ENCODE results near the gene NEAT1. TPM values are rescaled to one million over a fixed set of nuclear protein-coding genes. Genes with fewer than 3 reads are reported as not detected.

NEAT1 gene
- total RNA-seq, 1 donor from 2014 or later, result 78.8 TPM

DNA sequence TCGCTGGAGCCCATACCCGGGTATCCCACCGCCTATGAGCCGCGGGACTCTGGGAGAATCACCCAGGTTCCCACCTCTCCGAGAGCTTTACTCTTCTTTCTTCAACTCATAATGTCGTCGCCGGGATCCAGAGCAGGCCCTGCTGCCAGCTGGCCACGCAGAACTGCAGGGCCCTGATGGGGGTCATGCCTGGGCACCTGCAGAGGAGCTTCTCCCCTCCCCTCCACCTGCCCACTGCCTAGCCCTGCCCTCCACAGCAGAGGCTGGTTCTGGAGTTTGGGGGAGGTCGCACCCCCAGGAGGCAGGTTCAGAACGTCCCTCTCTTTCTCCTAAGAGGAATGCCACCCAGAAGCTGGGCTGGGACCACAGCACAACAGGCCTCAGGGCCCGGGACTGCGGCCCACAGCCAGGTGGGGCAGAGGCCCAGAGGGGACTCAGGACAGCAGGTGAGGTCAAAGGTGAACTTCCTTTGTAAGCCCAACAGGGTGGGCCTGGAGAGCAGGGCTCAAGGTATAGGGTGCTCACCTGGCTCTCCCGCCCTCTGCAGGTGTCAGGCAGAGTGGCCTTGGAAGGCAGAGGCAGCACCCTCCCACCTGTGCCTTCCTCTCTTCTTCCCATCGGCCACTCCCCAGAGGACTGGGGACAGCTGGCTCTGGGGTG, 42.0 kb upstream of the NEAT1 start:
- TF ChIP-seq, protein P1, sequence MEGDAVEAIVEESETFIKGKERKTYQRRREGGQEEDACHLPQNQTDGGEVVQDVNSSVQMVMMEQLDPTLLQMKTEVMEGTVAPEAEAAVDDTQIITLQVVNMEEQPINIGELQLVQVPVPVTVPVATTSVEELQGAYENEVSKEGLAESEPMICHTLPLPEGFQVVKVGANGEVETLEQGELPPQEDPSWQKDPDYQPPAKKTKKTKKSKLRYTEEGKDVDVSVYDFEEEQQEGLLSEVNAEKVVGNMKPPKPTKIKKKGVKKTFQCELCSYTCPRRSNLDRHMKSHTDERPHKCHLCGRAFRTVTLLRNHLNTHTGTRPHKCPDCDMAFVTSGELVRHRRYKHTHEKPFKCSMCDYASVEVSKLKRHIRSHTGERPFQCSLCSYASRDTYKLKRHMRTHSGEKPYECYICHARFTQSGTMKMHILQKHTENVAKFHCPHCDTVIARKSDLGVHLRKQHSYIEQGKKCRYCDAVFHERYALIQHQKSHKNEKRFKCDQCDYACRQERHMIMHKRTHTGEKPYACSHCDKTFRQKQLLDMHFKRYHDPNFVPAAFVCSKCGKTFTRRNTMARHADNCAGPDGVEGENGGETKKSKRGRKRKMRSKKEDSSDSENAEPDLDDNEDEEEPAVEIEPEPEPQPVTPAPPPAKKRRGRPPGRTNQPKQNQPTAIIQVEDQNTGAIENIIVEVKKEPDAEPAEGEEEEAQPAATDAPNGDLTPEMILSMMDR (IDR thresholded peaks at IDR 0.05; ENCODE audit: unreplicated experiment), result peak; percentile 24
- no peaks in the 10 kb centered on the region for H3K36me3 Mint-ChIP-seq (ENCODE audit: insufficient read depth)
- H3K27me3 Mint-ChIP-seq, result no peaks in the 10 kb centered on the region
- H3K27ac Mint-ChIP-seq, result peak overlapping the region; percentile 84
- DNase-seq (ENCODE audit: low spot score, unreplicated experiment), result no peak
- no peaks in the 10 kb centered on the region for H3K9me3 Mint-ChIP-seq (ENCODE audit: low read depth)
- peaks cover 32% of the 10 kb centered on the region for H3K4me1 Mint-ChIP-seq (ENCODE audit: low read depth)
- no peak overlapping the region for H3K4me3 Mint-ChIP-seq (ENCODE audit: low read depth)

DNA sequence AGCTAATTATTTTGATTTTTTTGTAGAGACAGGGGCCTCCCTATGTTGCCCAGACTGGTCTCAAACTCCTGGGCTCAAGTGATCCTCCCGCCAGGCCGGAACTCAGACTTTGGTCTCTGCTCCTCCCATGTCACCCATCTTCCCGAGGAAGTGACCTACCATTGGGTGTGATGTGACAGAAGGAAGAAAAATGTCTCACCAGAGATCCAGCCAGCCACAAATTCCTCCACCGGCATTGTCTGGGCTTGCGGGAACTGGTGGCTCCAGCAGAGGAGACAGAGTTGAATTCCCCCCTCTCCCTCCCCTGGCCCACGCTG, 40.9 kb upstream of the NEAT1 start:
- Mint-ChIP-seq H3K27ac (peak overlapping the region; percentile 97), H3K4me3 (ENCODE audit: low read depth) (peak overlapping the region; percentile 50), H3K9me3 (ENCODE audit: low read depth) (no peaks in the 10 kb centered on the region), H3K36me3 (ENCODE audit: insufficient read depth) (no peaks in the 10 kb centered on the region), H3K4me1 (ENCODE audit: low read depth) (peaks cover 32% of the 10 kb centered on the region), H3K27me3 (no peaks in the 10 kb centered on the region)
- TF ChIP-seq, protein P1 (IDR thresholded peaks at IDR 0.05; ENCODE audit: unreplicated experiment), result no peak
- no peak for DNase-seq (ENCODE audit: low spot score, unreplicated experiment)

DNA sequence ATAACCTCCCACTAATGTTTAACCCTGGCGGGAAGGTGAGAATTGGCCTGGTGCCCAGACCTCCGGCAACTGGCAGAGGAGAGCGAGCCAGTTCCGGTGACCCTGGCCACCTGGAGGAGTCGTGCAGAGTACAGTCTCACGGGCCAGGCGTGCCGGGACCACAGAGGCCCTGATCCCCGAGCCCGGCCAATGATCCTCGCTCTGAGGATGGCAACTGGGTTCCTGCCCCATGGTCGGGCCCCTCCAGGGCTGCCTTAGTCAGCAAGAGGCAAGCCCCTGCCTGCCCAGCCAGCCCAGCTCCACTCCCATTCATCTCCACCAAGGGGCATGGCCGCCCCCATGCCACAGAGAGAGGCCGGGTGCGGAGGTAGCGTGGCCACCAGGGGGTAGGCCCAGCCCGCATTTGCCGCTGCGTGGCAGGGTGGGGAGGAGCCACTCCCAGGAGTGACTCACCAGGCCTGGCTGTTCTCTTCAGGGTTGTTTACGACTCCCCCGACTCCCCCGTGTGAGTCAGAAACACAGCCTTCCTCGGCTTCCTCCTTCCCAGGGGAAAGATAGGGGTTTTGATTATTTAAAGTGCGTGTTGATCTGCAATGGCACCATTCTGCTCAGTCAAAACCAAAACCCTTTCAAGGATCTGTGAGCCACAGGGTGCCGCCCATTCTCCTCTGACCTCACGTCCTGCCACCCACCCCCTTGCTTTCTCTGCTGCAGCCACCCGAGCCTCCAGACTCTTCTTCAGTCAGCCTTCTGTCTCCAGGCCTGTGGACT, 40.4 kb upstream of the NEAT1 start, which contains the start of gene SLC25A45:
Gene SLC25A45, minus strand, starts transcription at position 614 of the 771 bp plus-strand sequence. CDS start 695 bp downstream, outside the sequence.
- DNase-seq (ENCODE audit: low spot score, unreplicated experiment), result peak; percentile 58
- Mint-ChIP-seq H3K4me3 (ENCODE audit: low read depth) (peak within 1 kb of the TSS; percentile 50), H3K9me3 (ENCODE audit: low read depth) (no peaks in the 10 kb centered on the region), H3K27me3 (no peaks in the 10 kb centered on the region), H3K36me3 (ENCODE audit: insufficient read depth) (no peaks in the 10 kb centered on the region), H3K27ac (peak within 1 kb of the TSS; percentile 97), H3K4me1 (ENCODE audit: low read depth) (peaks cover 33% of the 10 kb centered on the region)
- TF ChIP-seq, protein P1 (IDR thresholded peaks at IDR 0.05; ENCODE audit: unreplicated experiment), result peak; percentile 67

DNA sequence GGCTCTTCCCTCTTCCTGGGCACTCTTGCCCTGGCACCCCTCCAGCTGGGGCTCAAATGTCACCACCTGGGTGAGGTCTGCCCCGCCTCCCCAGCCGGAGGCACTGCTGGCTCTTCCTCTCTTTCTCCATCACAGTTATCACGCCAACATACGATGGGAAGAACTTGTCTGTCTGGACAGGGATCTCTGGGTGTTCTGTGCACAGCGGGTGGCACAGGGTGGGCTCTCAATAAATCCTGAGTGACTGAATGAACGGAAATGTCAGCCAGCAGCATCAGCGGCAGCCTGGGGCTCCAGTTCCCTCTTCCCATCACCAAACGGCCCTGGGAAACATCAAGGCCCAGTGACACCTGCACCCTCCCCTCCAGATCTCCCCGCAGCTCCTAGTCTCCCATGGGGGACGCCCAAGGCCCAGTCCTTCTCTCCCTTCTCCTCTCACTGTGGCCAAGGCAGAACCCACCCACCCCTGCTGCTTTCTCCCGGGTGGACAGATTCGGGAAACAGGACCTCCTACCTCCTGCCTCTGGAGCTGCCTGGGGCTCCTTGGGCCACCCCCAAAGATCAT, 39.7 kb upstream of the NEAT1 start:
- H3K4me3 Mint-ChIP-seq (ENCODE audit: low read depth), result peak overlapping the region; percentile 27
- peaks cover 32% of the 10 kb centered on the region for H3K4me1 Mint-ChIP-seq (ENCODE audit: low read depth)
- no peaks in the 10 kb centered on the region for H3K36me3 Mint-ChIP-seq (ENCODE audit: insufficient read depth)
- H3K9me3 Mint-ChIP-seq (ENCODE audit: low read depth), result no peaks in the 10 kb centered on the region
- H3K27me3 Mint-ChIP-seq, result no peaks in the 10 kb centered on the region
- DNase-seq (ENCODE audit: low spot score, unreplicated experiment), result no peak
- H3K27ac Mint-ChIP-seq, result peak overlapping the region; percentile 97
- TF ChIP-seq, protein P1 (IDR thresholded peaks at IDR 0.05; ENCODE audit: unreplicated experiment), result no peak

DNA sequence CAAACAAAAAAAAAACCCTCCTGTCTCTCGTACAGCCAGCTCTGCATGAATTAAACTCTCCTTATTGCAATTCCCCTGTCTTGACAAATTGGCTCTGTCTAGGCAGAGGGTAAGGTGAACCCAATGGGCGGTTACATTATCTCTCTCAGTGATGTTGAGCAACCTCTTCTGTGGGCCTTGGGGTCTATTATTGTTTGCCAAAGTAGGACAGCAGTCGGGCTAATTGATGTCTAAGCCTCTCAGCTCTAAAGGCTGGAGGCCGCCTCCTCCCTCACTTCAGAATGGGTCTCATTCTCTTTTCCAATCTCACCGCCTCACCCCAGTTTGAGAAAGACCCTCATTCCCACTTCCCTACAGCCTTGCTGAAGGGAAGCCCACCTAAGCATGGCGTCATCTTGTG, 38.8 kb upstream of the NEAT1 start:
- TF ChIP-seq, protein P1 (IDR thresholded peaks at IDR 0.05; ENCODE audit: unreplicated experiment), result no peak
- H3K27me3 Mint-ChIP-seq, result no peaks in the 10 kb centered on the region
- DNase-seq (ENCODE audit: low spot score, unreplicated experiment), result no peak
- H3K27ac Mint-ChIP-seq, result peak overlapping the region; percentile 6
- no peak overlapping the region for H3K4me3 Mint-ChIP-seq (ENCODE audit: low read depth)
- H3K4me1 Mint-ChIP-seq (ENCODE audit: low read depth), result peaks cover 28% of the 10 kb centered on the region
- no peaks in the 10 kb centered on the region for H3K36me3 Mint-ChIP-seq (ENCODE audit: insufficient read depth)
- H3K9me3 Mint-ChIP-seq (ENCODE audit: low read depth), result no peaks in the 10 kb centered on the region
